AG09319 (cell line): ENCODE results near the gene TMEM272.

ENCODE experiments used
- DNase-seq: peaks from one replicate; pipeline ENCODE4 v3.0.0-alpha.2; 2010; ENCODE audit warnings: low read depth; ENCODE audit errors: extremely low read depth
- TF ChIP-seq, protein P1 (sequence below): IDR thresholded peaks from 2 replicates; pipeline ENCODE4 v1.5.1; 2011; ENCODE audit warnings: low read depth, mild to moderate bottlenecking, inconsistent platforms, low read length, moderate library complexity

TMEM272 gene

DNA sequence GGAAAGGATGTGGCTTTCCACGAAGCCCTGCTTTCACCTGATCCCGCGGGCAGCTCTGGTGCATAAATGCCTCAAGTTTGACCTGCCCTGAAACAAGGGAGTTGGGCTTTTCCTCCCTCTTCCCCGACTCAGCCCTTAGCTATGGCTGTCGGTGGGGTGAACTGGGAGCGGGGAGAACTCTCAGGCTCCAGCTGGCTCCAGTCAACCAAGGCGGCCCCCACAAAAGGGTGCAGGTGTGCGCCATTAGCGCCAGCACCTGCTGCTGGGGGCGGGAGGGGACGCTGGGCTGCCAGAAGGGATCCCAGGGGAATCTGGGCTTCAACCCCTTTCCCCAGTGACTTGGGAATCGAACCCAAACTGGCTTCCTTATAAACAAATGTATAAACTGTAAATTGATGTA, 33.9 kb downstream of the TMEM272 start:
- no peak for DNase-seq
- TF ChIP-seq, protein P1, sequence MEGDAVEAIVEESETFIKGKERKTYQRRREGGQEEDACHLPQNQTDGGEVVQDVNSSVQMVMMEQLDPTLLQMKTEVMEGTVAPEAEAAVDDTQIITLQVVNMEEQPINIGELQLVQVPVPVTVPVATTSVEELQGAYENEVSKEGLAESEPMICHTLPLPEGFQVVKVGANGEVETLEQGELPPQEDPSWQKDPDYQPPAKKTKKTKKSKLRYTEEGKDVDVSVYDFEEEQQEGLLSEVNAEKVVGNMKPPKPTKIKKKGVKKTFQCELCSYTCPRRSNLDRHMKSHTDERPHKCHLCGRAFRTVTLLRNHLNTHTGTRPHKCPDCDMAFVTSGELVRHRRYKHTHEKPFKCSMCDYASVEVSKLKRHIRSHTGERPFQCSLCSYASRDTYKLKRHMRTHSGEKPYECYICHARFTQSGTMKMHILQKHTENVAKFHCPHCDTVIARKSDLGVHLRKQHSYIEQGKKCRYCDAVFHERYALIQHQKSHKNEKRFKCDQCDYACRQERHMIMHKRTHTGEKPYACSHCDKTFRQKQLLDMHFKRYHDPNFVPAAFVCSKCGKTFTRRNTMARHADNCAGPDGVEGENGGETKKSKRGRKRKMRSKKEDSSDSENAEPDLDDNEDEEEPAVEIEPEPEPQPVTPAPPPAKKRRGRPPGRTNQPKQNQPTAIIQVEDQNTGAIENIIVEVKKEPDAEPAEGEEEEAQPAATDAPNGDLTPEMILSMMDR = no peak

- DNase-seq = no peak
Measured at GRCh38 chr13:51808811-51809210, 36.2 kb downstream of the TMEM272 start.

DNA sequence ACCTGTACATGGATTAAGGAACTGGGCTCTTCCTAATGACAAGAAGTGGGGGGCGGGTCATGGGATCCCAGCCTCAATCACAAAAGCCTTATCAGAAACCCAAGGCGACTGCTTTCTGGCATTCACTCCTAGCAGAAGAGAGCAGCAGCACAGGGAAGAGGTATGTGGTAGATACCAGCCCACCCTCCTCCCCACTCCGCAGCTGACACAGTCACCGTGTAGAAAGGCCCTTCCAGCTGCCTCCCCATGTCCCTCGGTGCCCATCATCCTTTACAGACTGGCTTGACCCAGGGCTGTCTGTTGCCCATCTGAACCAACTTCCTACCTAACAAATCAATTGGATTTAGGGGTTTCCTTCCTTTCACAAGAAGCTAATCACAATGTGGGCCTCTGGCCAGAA, 37.9 kb downstream of the TMEM272 start:
- DNase-seq = no peak
- TF ChIP-seq, protein P1 = no peak

More at GRCh38 chr13:51808811-51809210, 36.2 kb downstream of the TMEM272 start:
- TF ChIP-seq, protein P1 = no peak

GRCh38 chr13:51806566-51806965, 38.4 kb downstream of the TMEM272 start:
- no peak for DNase-seq
- TF ChIP-seq, protein P1 = no peak

GRCh38 chr13:51805925-51806324, 39.1 kb downstream of the TMEM272 start:
- TF ChIP-seq, protein P1 = no peak
- no peak for DNase-seq

- TF ChIP-seq, protein P1 = no peak
- no peak for DNase-seq
Measured at GRCh38 chr13:51805313-51805712, 39.7 kb downstream of the TMEM272 start.

- no peak for DNase-seq
- TF ChIP-seq, protein P1 = no peak
Measured at GRCh38 chr13:51804295-51805172, 40.4 kb downstream of the TMEM272 start.
